HUES6 (cell line): Measurements from ENCODE around the gene SPARCL1.
"Not testable (repeated sequence)": the region's sequence is repeated elsewhere in the genome, so short reads cannot be mapped to it uniquely, and the experiment has no call there.

Experiments used
- H3K27ac ChIP-seq: 2 replicates; pipeline ENCODE4 v1.7.0; 2013; ENCODE audit warnings: low read depth, mild to moderate bottlenecking, low read length, inconsistent platforms
- H3K27me3 ChIP-seq: 2 replicates; pipeline ENCODE4 v1.6.1; 2013; ENCODE audit warnings: low read length; ENCODE audit not compliant: control insufficient read depth, insufficient read depth
- H3K36me3 ChIP-seq: 2 replicates; pipeline ENCODE4 v1.6.1; 2013; ENCODE audit warnings: low read length; ENCODE audit not compliant: control insufficient read depth, insufficient read depth
- H3K4me1 ChIP-seq: 2 replicates; pipeline ENCODE4 v1.6.1; 2013; ENCODE audit warnings: low read length; ENCODE audit not compliant: control insufficient read depth, insufficient read depth
- H3K4me3 ChIP-seq: 2 replicates; pipeline ENCODE4 v1.5.1; 2013; ENCODE audit warnings: low read depth, low read length
- H3K9ac ChIP-seq: one replicate; pipeline ENCODE4 v1.6.1; 2013; ENCODE audit warnings: mild to moderate bottlenecking, low read length
- H3K9me3 ChIP-seq: 2 replicates; pipeline ENCODE4 v1.6.1; 2013; ENCODE audit warnings: low read depth, low read length; ENCODE audit not compliant: control insufficient read depth, insufficient read depth

Gene SPARCL1

DNA sequence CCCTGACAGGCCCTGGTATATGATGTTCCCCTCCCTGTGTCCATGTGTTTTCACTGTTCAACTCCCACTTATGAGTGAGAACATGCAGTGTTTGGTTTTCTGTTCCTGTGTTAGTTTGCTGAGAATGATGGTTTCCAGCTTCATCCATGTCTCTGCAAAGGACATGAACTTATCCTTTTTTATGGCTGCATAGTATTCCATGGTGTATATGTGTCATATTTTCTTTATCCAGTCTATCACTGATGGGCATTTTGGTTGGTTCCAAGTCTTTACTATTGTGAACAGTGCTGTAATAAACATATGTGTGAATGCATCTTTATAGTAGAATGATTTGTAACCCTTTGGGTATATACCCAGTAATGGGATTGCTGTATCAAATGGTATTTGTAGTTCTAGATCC, 45.9 kb downstream of the SPARCL1 start:
- not testable (repeated sequence) for H3K4me3 ChIP-seq, H3K4me1 ChIP-seq, H3K9me3 ChIP-seq, H3K27ac ChIP-seq, H3K27me3 ChIP-seq, H3K36me3 ChIP-seq, H3K9ac ChIP-seq

DNA sequence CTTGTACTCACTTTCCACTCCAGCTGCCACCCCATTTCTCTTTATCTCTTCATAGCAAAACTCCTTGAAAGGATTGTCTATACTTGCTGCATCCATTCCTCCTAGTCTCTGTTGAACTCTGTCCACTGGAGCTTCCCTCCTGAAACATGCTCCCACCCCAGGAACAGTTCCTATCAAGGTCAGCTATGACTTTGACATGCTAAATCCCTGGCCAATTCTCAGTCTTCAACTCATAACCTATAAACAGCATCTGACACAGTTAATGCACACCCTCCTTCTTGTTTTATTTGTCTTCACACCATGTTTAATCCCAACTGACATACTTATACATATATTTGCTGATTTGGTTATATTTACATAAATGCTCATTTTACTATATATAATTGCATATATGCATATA, 47.8 kb downstream of the SPARCL1 start:
- no peaks in the 10 kb centered on the region for H3K36me3 ChIP-seq
- no peak overlapping the region for H3K4me3 ChIP-seq
- no peak overlapping the region for H3K27ac ChIP-seq
- H3K4me1 ChIP-seq: peaks cover 11% of the 10 kb centered on the region
- H3K9ac ChIP-seq: no peak overlapping the region
- no peaks in the 10 kb centered on the region for H3K27me3 ChIP-seq
- no peaks in the 10 kb centered on the region for H3K9me3 ChIP-seq

DNA sequence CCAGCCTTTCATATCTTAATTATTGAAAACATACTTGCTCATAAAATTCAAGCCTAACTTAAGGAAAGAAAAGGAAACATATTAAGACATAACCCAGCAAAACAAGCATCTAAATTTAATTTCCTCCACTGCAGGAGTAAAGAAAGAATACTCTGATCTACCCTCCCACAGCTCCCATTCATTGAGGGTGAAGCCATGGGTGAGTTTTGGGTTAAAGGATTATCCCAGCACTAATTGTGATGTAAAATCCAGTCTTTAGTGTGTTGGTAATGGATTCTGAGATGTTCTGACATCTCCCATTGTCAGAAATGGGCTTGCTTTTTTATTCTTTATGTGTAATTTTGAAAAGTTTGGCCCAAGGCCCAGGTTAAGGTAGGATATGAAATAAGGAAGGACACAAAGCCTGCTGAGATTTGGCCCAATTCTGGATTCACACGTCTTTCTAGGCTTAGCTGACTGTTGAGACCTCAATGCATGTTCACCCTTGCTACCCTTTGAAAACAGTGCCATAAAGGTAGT, 50.4 kb downstream of the SPARCL1 start:
- no peak overlapping the region for H3K4me3 ChIP-seq
- no peaks in the 10 kb centered on the region for H3K9me3 ChIP-seq

DNA sequence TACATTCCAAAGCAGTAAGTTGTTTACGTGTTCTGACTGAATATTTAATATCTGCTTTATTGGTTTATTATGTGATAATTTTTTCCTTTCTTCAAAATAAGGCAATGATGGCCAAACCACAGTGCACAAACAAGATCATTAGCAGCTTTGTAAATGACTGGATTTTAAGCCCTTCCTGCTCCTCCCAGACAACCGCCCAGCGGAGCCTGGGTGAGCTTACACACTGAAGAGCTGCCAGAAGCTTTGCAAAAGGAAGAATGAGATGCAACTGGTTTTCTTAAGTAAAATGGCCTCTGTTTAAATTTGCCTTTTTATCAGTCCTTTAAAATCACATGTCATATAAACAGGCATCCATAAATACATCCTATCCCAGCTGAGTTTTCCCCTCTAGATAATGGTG, 52.2 kb downstream of the SPARCL1 start:
- Histone ChIP-seq H3K27ac (no peak overlapping the region), H3K4me1 (peaks cover 13% of the 10 kb centered on the region), H3K9ac (no peak overlapping the region), H3K4me3 (no peak overlapping the region), H3K36me3 (no peaks in the 10 kb centered on the region), H3K27me3 (no peaks in the 10 kb centered on the region), H3K9me3 (no peaks in the 10 kb centered on the region)

More for the DNA sequence above, 50.4 kb downstream of the SPARCL1 start:
- Histone ChIP-seq H3K36me3 (no peaks in the 10 kb centered on the region), H3K27me3 (no peaks in the 10 kb centered on the region), H3K4me1 (peaks cover 13% of the 10 kb centered on the region), H3K9ac (no peak overlapping the region), H3K27ac (no peak overlapping the region)

DNA sequence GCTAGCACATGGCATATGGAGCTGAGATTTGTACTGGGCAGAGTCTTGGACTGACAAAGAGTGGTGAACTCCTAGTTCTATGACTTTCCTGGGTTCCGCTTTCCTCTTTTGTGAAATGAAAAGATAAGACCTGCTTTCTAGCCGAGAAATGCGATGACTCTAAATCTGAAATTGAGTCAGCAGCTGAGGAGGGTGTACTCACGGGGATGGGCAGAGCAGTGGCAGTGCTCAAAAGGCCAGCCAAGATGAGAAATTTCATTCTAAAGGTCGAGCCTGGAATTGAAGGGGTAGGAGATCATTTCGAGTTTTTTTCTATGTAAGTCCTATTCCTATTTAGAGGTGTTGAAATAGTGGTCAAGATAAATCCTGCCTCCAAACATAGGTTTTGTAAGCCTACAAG, 59.8 kb downstream of the SPARCL1 start:
- H3K4me3 ChIP-seq: no peak overlapping the region
- no peaks in the 10 kb centered on the region for H3K36me3 ChIP-seq
- H3K9ac ChIP-seq: no peak overlapping the region
- no peaks in the 10 kb centered on the region for H3K9me3 ChIP-seq
- H3K27ac ChIP-seq: no peak overlapping the region
- no peaks in the 10 kb centered on the region for H3K4me1 ChIP-seq
- H3K27me3 ChIP-seq: no peaks in the 10 kb centered on the region

DNA sequence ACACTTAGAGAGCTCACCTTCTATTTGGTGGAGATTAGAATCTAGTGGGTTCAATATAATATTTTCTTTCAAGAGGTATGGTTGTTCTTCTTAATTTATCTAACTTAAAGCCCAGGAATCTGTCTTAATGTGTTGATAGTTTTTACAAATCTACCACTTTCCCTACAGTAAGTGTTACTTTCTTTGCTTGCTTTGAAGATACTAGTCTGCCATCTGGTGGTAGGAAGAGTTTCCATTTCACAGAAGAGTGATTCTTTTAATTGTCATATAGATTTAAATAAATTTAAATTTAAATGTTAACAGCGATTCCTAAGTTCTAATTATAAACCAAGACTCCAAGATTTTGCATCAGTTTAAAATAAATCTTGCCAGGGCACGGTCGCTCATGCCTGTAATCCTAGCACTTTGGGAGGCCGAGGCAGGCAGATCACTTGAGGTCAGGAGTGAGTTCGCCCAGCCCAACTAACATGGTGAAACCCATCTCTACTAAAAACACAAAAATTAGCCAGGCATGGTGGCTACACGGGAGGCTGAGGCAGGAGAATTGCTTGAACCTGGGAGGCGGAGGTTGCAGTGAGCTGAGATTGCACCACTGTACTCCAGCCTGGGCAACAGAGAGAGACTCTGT, 63.3 kb downstream of the SPARCL1 start:
- Histone ChIP-seq H3K9ac (no peak overlapping the region), H3K4me1 (peaks cover 5% of the 10 kb centered on the region; the same call in 1 of the 2 replicates), H3K27me3 (no peaks in the 10 kb centered on the region), H3K27ac (no peak overlapping the region), H3K36me3 (no peaks in the 10 kb centered on the region), H3K4me3 (no peak overlapping the region), H3K9me3 (no peaks in the 10 kb centered on the region)

DNA sequence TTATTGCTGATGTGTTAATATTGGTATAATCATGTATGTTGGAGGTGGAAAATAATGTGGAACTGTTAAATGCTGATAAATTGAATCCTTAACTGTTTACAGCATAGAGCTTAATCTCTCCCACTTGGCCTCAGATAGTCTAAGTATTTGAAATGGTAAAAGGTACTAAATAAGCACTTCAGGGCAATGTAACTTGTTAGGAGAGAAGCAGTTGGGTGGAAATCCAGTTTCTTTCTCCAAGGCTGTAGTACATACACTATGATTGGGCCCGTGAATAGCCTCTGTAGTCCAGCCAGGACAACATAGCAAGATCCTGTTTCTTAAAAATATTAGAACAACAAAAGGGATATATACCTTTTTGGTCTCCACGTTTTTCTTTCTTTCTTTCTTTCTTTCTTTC, 67.1 kb downstream of the SPARCL1 start:
- H3K4me3 ChIP-seq: no peak overlapping the region
- no peaks in the 10 kb centered on the region for H3K9me3 ChIP-seq
- H3K27me3 ChIP-seq: no peaks in the 10 kb centered on the region
- peaks cover 5% of the 10 kb centered on the region; the same call in 1 of the 2 replicates for H3K4me1 ChIP-seq
- no peak overlapping the region for H3K9ac ChIP-seq
- peaks cover 13% of the 10 kb centered on the region; the same call in 1 of the 2 replicates for H3K36me3 ChIP-seq
- no peak overlapping the region for H3K27ac ChIP-seq

DNA sequence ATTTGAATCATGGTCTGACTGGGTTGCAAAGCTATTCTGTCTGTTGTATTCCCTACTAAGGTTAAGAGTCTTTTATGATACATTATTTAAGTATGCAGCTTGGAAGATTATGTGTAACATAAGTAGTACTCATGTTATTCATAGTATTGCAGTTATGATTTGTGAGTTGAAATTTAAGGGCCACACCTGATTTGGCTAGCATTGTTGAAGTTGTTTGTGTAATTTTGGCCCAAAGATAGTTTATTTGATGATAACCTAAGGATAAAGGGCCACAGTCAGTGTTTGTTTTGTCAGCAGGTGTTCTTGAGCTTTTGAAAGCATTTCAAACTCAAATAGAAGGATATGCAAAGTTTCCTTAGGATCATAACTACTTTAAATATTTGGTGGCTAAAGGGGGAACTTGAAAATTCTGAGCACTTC, 67.9 kb downstream of the SPARCL1 start:
- Histone ChIP-seq H3K27ac (no peak overlapping the region), H3K9ac (no peak overlapping the region), H3K4me3 (no peak overlapping the region), H3K27me3 (no peaks in the 10 kb centered on the region), H3K36me3 (peaks cover 13% of the 10 kb centered on the region; the same call in 1 of the 2 replicates), H3K4me1 (peaks cover 8% of the 10 kb centered on the region; the same call in 1 of the 2 replicates), H3K9me3 (no peaks in the 10 kb centered on the region)

DNA sequence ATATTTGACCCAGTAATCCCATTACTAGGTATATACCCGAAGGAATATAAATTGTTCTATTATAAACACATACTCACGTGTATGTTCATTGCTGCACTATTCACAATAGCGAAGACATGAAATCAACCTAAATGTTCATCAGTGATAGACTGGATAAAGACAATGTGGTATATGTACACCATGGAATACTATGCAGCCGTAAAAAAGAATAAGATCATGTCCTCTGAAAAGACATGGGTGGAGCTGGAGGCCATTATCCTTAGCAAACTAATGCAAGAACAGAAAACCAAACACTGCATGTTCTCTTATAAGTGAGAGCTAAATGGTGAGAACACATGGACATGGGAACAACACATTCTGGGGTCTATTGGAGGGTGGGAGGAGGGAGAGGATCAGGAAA, 70.3 kb downstream of the SPARCL1 start:
- Histone ChIP-seq H3K4me1 (peaks cover 13% of the 10 kb centered on the region; the same call in 1 of the 2 replicates), H3K27me3 (no peaks in the 10 kb centered on the region), H3K27ac (no peak overlapping the region), H3K4me3 (no peak overlapping the region), H3K9me3 (no peaks in the 10 kb centered on the region), H3K36me3 (peaks cover 18% of the 10 kb centered on the region), H3K9ac (no peak overlapping the region)

DNA sequence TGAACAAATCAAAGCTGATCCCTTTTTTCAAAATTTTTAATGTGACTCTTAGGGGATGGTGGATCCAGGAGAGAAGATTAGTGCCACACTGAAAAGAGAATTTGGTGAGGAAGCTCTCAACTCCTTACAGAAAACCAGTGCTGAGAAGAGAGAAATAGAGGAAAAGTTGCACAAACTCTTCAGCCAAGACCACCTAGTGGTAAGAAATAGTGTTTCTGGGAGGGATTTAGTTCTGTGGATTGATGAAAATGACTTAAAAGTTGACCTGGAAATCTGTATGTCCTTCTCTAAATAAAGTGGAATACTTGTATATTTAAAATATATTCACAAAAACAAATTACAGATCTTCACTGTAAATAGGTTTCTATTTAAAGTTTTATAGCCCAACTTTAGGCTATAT, 77.6 kb downstream of the SPARCL1 start:
- peaks cover 34% of the 10 kb centered on the region for H3K36me3 ChIP-seq
- H3K4me3 ChIP-seq: no peak overlapping the region
- no peaks in the 10 kb centered on the region for H3K9me3 ChIP-seq
- 0 out of 2 replicates have a peak, but pooled peaks cover 7% of the 10 kb centered on the region for H3K4me1 ChIP-seq
- no peaks in the 10 kb centered on the region for H3K27me3 ChIP-seq
- no peak overlapping the region for H3K9ac ChIP-seq
- H3K27ac ChIP-seq: no peak overlapping the region

DNA sequence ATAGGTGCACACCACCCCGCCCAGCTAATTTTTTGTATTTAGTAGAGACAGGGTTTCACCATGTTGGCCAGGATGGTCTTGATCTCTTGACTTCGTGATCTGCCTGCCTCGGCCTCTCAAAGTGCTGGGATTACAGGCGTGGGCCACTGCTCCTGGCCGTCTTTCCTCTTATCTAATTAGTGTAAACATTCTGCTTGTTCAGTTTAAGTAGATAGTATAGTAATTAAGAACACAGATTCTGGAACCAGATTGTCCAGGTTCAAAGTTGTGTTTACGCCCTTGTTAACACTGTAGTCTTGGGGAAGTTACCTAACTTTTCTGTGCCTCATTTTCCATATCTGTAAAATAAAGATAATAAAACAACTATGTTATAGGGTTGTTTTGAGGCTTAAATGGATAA, 82.8 kb downstream of the SPARCL1 start:
- H3K4me1 ChIP-seq: not testable (repeated sequence)
- H3K36me3 ChIP-seq: peaks cover 50% of the 10 kb centered on the region

More for the DNA sequence above, 82.8 kb downstream of the SPARCL1 start:
- H3K27me3 ChIP-seq, H3K9me3 ChIP-seq, H3K27ac ChIP-seq, H3K9ac ChIP-seq, H3K4me3 ChIP-seq: not testable (repeated sequence)
